Limb (tissue), 2 donors: ENCODE data around the gene PEPD.

ENCODE experiments used
- DNase-seq, 2 donors: peaks; one replicate each; pipeline ENCODE4 v3.0.0-alpha.2; 2016; ENCODE audit errors: extremely low spot score in 2 of 2

Gene PEPD

GRCh38 chr19:33440241-33440640 is 81.3 kb downstream of the PEPD start:
- no peak for DNase-seq

DNA sequence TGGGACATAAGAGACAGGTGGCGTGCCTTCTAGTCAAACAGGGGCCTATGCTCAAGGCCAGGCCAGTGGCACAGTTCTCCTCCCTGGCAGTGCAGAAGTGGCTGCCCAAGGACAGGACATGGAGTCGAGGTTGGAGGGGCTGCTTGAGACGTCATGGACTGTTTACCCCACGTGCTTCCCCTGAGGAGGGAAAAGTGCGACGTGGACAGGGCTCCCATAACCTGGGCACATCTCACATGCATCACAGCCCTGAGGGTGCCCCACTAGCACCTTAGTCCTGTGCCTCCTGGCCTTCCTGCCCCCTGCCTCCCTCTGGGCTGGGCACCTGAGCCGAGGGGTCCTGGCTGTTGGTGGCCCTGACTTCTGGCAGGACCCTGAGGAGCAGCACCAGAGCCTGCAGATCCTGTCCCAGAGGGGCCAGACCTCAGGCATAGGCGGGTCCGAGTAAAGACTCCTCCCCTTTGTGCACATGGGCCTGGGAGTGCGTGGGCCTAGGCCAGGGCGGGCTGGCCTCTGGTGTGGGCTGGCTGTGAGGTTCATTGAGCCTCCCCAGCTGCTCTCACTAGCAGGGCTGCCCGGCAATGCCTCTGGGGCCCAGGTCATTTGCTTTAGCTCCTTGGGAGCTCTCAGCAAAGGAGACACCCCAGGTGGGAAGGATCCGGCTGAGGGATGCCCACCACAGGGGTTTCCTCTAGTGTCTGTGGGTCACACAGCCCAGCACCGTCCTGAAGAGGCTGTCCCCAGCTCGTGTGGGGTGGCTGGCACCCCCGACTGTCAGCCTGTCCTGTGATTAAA is 82.4 kb downstream of the PEPD start:
- no peak for DNase-seq

- peak in 1 of 2 donors; percentile 49 for DNase-seq
These were observed 83.5 kb downstream of the PEPD start for GRCh38 chr19:33437821-33438671.

DNA sequence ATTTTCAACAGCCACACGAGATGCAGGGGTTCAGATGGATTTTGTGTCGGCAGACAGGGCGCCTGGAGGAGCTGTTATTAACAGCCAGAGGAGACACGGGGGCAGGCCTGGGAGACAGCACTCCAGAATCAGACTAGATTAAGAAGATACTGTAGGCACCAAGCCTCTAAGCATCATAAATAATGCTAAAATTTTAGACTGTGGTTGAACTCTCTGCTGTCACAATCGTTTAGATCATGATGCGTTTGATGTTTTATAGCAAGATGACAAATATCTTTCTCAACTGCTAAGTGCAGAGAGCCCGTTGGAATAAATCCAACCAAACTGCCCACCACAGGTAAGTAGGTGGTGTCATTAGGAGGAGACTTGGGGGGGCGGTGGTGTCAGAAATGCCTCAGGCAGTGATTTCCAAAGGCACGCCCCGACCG is 84.2 kb downstream of the PEPD start:
- no peak for DNase-seq

GRCh38 chr19:33436360-33437345 is 84.9 kb downstream of the PEPD start:
- no peak for DNase-seq

DNA sequence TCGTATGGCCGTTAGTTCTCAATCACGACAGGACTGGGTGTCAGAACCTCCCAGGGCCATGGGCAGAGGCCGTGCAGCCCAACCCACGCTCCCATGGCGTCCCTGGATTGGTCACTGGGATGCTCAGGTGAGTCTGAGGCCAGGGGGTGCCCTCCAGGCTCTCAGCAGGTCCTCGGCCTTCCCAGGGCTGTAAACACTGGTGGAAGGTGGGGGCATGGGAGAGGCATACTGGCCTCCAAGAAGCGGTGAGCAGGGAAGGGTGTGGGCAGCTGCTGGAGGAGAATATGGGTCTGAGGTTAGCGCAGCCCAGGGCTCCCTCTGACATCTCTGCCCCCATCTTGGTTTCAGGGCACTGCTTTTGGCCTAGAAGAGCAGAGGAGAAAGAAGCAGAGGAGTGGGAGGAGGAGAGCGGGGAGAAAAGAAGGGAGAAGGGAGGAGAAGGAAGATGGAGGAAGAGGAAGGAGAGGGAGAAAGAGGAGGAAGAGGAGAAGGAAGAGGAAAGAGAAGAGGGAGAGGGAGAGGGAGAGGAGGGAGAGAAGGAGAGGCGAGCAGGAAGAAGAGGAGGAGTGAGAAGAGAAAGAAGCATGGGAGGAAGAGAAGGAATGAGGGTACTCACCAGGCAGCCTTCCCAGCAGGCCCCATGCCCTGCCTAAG is 85.8 kb downstream of the PEPD start:
- no peak for DNase-seq

- peak in 1 of 2 donors; percentile 24 for DNase-seq
These were observed 86.5 kb downstream of the PEPD start for GRCh38 chr19:33434886-33435705.

GRCh38 chr19:33434069-33434885 is 87.3 kb downstream of the PEPD start:
- DNase-seq, result peak in 1 of 2 donors; percentile 30

- peak in 1 of 2 donors; percentile 28 for DNase-seq
These were observed 89.0 kb downstream of the PEPD start for GRCh38 chr19:33432446-33433170.

- no peak for DNase-seq
These were observed 89.6 kb downstream of the PEPD start for GRCh38 chr19:33432015-33432414.

GRCh38 chr19:33430674-33431277 is 90.8 kb downstream of the PEPD start:
- peak; percentile 62 to 87 for DNase-seq

- no peak for DNase-seq
These were observed 91.5 kb downstream of the PEPD start for GRCh38 chr19:33429891-33430673.

GRCh38 chr19:33428627-33429125 is 92.9 kb downstream of the PEPD start:
- no peak for DNase-seq

DNA sequence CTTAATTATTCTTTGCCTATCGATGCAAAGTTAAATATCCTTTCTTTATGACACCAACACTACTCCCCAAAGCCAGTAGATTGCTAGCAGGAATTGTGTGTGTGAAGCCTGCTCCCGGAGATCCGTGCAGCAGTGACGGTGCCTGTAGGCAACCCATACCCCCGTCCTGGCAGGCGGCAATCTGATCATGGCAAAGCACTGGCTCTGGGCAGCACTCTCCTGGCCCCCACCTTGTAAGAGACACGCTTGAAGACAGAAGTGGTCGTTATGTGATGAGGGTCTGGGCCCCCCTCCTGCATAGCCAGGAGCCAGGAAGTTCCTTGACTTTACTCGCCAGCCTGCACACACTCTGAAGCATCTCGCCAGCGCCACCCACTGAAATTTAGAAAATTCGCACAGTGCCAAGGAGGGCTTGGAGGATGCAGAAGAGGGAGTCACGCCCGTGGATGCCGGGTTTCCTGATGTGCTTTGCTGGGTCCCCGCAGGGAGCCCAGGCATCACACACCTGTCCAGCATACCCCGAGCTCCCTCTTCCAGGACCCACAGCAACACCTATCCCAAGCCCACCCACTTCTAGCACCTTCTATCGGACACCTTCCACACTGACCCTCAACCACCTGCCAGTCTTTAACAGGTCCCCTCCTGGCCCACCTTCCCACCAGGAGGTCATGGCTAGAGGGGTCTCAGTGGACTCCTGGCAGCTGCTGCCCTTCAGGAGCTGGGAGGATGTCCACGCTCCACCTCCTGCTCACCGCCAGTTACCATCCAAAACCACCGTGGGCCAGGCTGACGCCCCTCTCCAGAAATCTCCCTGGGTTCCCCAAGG is 93.6 kb downstream of the PEPD start:
- DNase-seq, result no peak

DNA sequence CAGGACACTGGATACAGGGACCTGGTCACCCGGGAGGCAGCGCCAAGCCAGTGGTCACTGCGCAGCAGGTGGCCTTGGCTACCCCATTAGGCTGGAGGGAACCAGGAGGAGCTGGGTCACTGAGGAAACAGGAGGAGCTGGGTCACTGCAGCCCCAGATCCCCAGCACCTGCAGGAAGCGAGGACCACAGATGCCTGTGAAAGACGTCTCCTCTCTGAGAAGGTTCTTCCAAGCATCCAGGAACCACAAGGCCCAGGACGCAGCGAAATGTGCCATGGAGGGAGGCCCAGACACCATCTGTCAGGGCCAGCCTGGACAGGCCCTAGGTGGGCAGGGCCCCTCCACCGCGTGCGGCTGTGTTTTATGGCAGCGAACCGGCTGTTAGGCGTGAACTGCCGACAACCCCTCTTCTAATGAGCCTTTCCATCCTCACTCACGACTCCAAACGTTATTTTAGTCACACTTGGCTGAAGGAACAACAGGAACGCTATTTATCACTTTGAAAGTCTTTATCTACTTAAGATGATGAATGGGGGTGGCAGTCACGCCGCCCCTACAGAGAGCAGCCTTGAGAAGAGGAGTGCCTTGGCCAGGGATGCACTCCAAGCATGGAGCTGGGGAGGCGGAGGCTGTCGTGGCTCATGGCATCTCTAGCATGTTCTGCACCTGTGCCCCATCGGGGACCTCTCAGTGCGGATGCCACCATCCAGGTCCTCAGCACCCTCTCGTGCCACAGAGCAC is 94.8 kb downstream of the PEPD start:
- no peak for DNase-seq
